Fibroblast of lung (primary cell): ENCODE measurements around the gene CHST9.
"Not testable (repeated sequence)": the region's sequence is repeated elsewhere in the genome, so short reads cannot be mapped to it uniquely, and the experiment has no call there.

Experiments used
- CTCF ChIP-seq, 2 donors: IDR thresholded peaks in 1 of 2; conservative IDR thresholded peaks in 1 of 2; 1 replicate in 1 of 2; 2 replicates in 1 of 2; pipeline ENCODE4 v1.5.1; 2011 to 2012; ENCODE audit warnings: low read length in 2 of 2, control low read depth in 1 of 2, inconsistent platforms in 1 of 2, low read depth in 1 of 2, mild to moderate bottlenecking in 1 of 2
- EZH2 ChIP-seq: IDR thresholded peaks from 2 replicates; pipeline ENCODE4 v1.5.1; 2012; ENCODE audit warnings: low read length, control low read depth, mild to moderate bottlenecking; ENCODE audit errors: missing control alignments

- TF ChIP-seq CTCF (conservative IDR thresholded peaks at IDR 0.05 in 1 of 2, IDR thresholded peaks at IDR 0.05 in 1 of 2; ENCODE audit: low read depth in 1 of 2, low read length in 2 of 2); EZH2: not testable (repeated sequence)
These were observed 35.9 kb downstream of the CHST9 start for GRCh38 chr18:27149240-27149639.
